Heart left ventricle (tissue), 16 donors: ENCODE measurements around the gene MTNR1B. TPM values are rescaled to one million over a fixed set of nuclear protein-coding genes. Genes with fewer than 3 reads are reported as not detected.

Source experiments
- ATAC-seq, 4 donors: fragments of 200-7000 bp; cut with Tn5 transposase; one replicate each; pipeline ENCODE4 v1.9.1; 2020 to 2022; ENCODE audit warnings: moderate library complexity in 4 of 4, mild to moderate bottlenecking in 3 of 4, moderate number of reproducible peaks in 1 of 4
- DNase-seq, 5 donors: peaks; one replicate each; pipeline ENCODE4 v3.0.0-alpha.2; 2020
- H3K27ac ChIP-seq, 12 donors: fragments of 200-600 bp; sonication (generic) in 4 of 12; one replicate each; pipeline versions ENCODE4 v1.5.0 to v1.8.0; 2016 to 2022; ENCODE audit warnings: mild to moderate bottlenecking in 2 of 12
- H3K27me3 ChIP-seq, 9 donors: fragments of 200-600 bp; sonication (generic) in 2 of 9; one replicate each; pipeline versions ENCODE4 v1.5.1 to v1.8.0; 2016 to 2022; ENCODE audit warnings: mild to moderate bottlenecking in 3 of 9
- H3K36me3 ChIP-seq, 9 donors: fragments of 200-600 bp; sonication (generic) in 2 of 9; one replicate each; pipeline versions ENCODE4 v1.5.0 to v1.8.0; 2018 to 2022; ENCODE audit warnings: mild to moderate bottlenecking in 2 of 9
- H3K4me1 ChIP-seq, 12 donors: fragments of 200-600 bp; sonication (generic) in 4 of 12; one replicate each; pipeline versions ENCODE4 v1.5.0 to v1.8.0; 2016 to 2022; ENCODE audit warnings: mild to moderate bottlenecking in 3 of 12
- H3K4me3 ChIP-seq, 12 donors: fragments of 200-600 bp; sonication (generic) in 4 of 12; one replicate each; pipeline versions ENCODE4 v1.5.0 to v1.8.0; 2017 to 2022; ENCODE audit warnings: mild to moderate bottlenecking in 9 of 12, moderate library complexity in 4 of 12
- H3K9me3 ChIP-seq, 12 donors: fragments of 200-600 bp; sonication (generic) in 4 of 12; one replicate each; pipeline versions ENCODE4 v1.5.0 to v1.8.0; 2016 to 2022; ENCODE audit warnings: mild to moderate bottlenecking in 1 of 12
- POLR2A ChIP-seq, 2 donors: fragments of 450-650 bp; IDR thresholded peaks; one replicate each; pipeline ENCODE4 v1.6.1; 2017; ENCODE audit warnings: antibody characterized with exemption in 2 of 2, mild to moderate bottlenecking in 2 of 2, moderate library complexity in 2 of 2
- WGBS, 4 donors: extraction: QIAGEN DNeasy Blood & Tissue Kit in 2 of 4; methylation state at CpG; one replicate each; pipeline versions ENCODE4 v1.1.5 to v1.1.7; 2013 to 2018; 5-methylcytosine and 5-hydroxymethylcytosine counted together
- intact Hi-C, 10 donors: fragments of 100-400 bp; cut with DNase I; formaldehyde crosslinking; loops; one replicate each; pipeline versions ENCODE4 v1.11.1 to v1.14.2; 2022
- long read RNA-seq, 3 donors: library from polyadenylated mRNA; unstranded; transcript quantifications; one replicate each; pipeline ENCODE4 v2.0.0, GENCODE V29; 2020 to 2021
- polyA plus RNA-seq, 2 donors: library from polyadenylated mRNA; stranded (reverse); fragments of 200-250 nt; gene quantifications; one replicate each; pipeline ENCODE4 v1.2.3, GENCODE V29; 2013
- total RNA-seq, 9 donors: library from RNA; depleted of rRNA in 2 of 9; stranded (reverse); fragments of >200 nt in 2 of 9; fragmentation: NEBNext Ultra II Directional in 3 of 9; extraction: Animal tissue kit (Norgen Biotek cat#: 25700) in 3 of 9; gene quantifications; one replicate each; pipeline versions ENCODE4 v1.1.0 to v1.2.4, GENCODE V29; 2016 to 2023
- TF ChIP-seq, protein P1 (sequence below), 12 donors: fragments of 200-600 bp; sonication (generic) in 4 of 12; IDR thresholded peaks; one replicate each; pipeline versions ENCODE4 v1.5.0 to v1.8.0; 2018 to 2022; ENCODE audit warnings: antibody characterized with exemption in 12 of 12, mild to moderate bottlenecking in 5 of 12
- donor health status: ischemic (EF 13 %, LVEDD 7.1; RV severe dilation, severe dysfunction).
- donor health status: healthy with polysubstance abuse.
- donor health status: DM: no; HTN: yes; CAD: no.
- donor health status: DM: no; HTN: no; CAD: no.
- donor health status: ischemic (EF 25% LVEDD 6.9; RV normal size, moderate dysfunction).
- donor health status: ischemic (EF 25% LVEDD 5.7; RV mildly dilated, moderate dysfunction).
- donor health status: healthy.
- donor health status: DM: yes; HTN: yes; CAD: no.
- donor health status: ischemic (EF 35%, LVEDD 5.7; RV mildly dilated, moderate dysfunction).
- donor health status: nonischemic (EF 11% LVEDD 7.7; RV severe dilation, severe dysfunction).
- donor health status: DM: yes; HTN: yes; CAD: no.
- donor health status: PGD.
- donor health status: ischemic (EF 29% LVEDD 5.4; RV normal size, mild dysfunction).
- donor health status: nonischemic (EF 23%, LVEDD 6.1; RV moderate dilation, normal function).

The MTNR1B gene
- not detected for total RNA-seq
- polyA plus RNA-seq, result not detected
- long read RNA-seq, donor 1, result 0 reads
- long read RNA-seq, donor 2, result 0 reads
- long read RNA-seq, donor 3, result 0 reads

- H3K9me3 ChIP-seq, result no peaks in the 10 kb centered on the region
- intact Hi-C loops, result no loop called here
- no peak within 1 kb of the TSS for H3K4me3 ChIP-seq
- 8 to 27% (median 13%) methylated on average over 37 to 58 of the region's 58 CpGs for whole genome bisulfite sequencing, 4 donors
- peaks cover 0 to 49% (median 18%) of the 10 kb centered on the region in 9 donors for H3K27me3 ChIP-seq
- ATAC-seq, result no peak
- TF ChIP-seq POLR2A (IDR thresholded peaks at IDR 0.05), result no peak
- TF ChIP-seq, protein P1, sequence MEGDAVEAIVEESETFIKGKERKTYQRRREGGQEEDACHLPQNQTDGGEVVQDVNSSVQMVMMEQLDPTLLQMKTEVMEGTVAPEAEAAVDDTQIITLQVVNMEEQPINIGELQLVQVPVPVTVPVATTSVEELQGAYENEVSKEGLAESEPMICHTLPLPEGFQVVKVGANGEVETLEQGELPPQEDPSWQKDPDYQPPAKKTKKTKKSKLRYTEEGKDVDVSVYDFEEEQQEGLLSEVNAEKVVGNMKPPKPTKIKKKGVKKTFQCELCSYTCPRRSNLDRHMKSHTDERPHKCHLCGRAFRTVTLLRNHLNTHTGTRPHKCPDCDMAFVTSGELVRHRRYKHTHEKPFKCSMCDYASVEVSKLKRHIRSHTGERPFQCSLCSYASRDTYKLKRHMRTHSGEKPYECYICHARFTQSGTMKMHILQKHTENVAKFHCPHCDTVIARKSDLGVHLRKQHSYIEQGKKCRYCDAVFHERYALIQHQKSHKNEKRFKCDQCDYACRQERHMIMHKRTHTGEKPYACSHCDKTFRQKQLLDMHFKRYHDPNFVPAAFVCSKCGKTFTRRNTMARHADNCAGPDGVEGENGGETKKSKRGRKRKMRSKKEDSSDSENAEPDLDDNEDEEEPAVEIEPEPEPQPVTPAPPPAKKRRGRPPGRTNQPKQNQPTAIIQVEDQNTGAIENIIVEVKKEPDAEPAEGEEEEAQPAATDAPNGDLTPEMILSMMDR (IDR thresholded peaks at IDR 0.05), result no peak
- no peaks in the 10 kb centered on the region for H3K4me1 ChIP-seq
- no peak within 1 kb of the TSS for H3K27ac ChIP-seq
- H3K36me3 ChIP-seq, result no peaks in the 10 kb centered on the region
- DNase-seq, result no peak
Observed at GRCh38 chr11:92969634-92970347, at the start of gene MTNR1B. MTNR1B (plus strand) TSS chr11:92969651; CDS start chr11:92969726, 75 bp downstream.

DNA sequence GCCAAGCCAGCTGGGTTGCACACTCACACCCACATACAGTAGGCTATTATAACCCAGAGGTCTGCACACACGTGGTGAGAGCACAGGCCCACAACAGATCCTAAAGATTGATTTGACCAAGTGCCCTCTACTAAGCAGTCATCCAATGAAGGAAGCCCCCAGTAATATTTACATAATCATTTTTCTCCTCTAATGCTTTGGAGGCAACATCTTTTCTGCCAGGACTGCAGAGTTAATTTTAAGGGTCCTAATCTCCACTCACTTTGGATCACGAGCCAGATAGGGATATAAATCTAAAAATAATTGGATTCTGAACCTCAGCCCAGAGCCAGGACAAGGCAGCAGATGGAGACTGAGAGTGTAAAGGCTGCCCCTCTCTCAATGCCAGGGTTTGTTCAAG is 49.1 kb upstream of the MTNR1B start:
- WGBS, 4 donors, result 13 to 26% (median 19%) methylated on average over 2 of the region's 2 CpGs
- no peaks in the 10 kb centered on the region for H3K27me3 ChIP-seq

GRCh38 chr11:92922731-92923130 is 46.7 kb upstream of the MTNR1B start:
- no peak for ATAC-seq
- WGBS, 4 donors, result 12 to 26% (median 23%) methylated on average over 1 of the region's 1 CpG
- intact Hi-C loops, result no loop called here
- Histone ChIP-seq H3K4me3 (no peak overlapping the region), H3K27ac (no peak overlapping the region), H3K27me3 (no peaks in the 10 kb centered on the region), H3K36me3 (no peaks in the 10 kb centered on the region), H3K9me3 (no peaks in the 10 kb centered on the region), H3K4me1 (no peaks in the 10 kb centered on the region)
- no peak for TF ChIP-seq POLR2A (IDR thresholded peaks at IDR 0.05)
- TF ChIP-seq, protein P1 (IDR thresholded peaks at IDR 0.05), result no peak
- no peak for DNase-seq

More for the DNA sequence above, 49.1 kb upstream of the MTNR1B start:
- H3K9me3 ChIP-seq, result no peaks in the 10 kb centered on the region
- ATAC-seq, result no peak
- H3K4me3 ChIP-seq, result no peak overlapping the region
- H3K36me3 ChIP-seq, result no peaks in the 10 kb centered on the region
- H3K27ac ChIP-seq, result no peak overlapping the region
- no peak for DNase-seq
- TF ChIP-seq, protein P1 (IDR thresholded peaks at IDR 0.05), result no peak
- TF ChIP-seq POLR2A (IDR thresholded peaks at IDR 0.05), result no peak
- intact Hi-C loops, result no loop called here
- H3K4me1 ChIP-seq, result no peaks in the 10 kb centered on the region

DNA sequence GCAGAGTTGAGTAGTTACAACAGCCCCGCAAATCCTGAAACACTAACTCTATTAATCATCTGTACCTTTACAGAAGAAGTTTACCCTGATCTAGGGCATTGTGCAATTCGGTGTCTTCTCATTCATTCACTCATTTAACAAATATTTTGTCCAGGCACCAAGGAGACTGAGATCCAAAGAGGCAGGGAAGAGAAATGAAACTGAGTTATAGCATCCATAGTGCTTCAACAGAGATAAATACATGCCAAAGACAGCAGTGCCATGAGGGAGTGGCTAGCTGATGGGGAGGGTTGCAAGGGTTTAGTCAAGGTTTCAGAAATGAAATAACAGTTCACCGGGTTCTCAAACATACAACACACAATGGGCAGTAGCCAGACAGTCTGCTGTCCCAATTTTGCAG is 40.2 kb upstream of the MTNR1B start:
- Histone ChIP-seq H3K36me3 (no peaks in the 10 kb centered on the region), H3K27me3 (no peaks in the 10 kb centered on the region), H3K4me1 (no peaks in the 10 kb centered on the region), H3K9me3 (no peaks in the 10 kb centered on the region), H3K27ac (no peak overlapping the region), H3K4me3 (no peak overlapping the region)
- WGBS, 4 donors, result 82 to 93% (median 88%) methylated on average over 3 of the region's 3 CpGs
- no peak for TF ChIP-seq POLR2A (IDR thresholded peaks at IDR 0.05)
- TF ChIP-seq, protein P1 (IDR thresholded peaks at IDR 0.05), result no peak
- intact Hi-C loops, result no loop called here
- DNase-seq (no peak), ATAC-seq (no peak)
